Stomach (tissue), 9 donors: ENCODE data around the gene RBM7. TPM values are rescaled to one million over a fixed set of nuclear protein-coding genes. Genes with fewer than 3 reads are reported as not detected.
A peak's percentile ranks its signal among the peaks of the same experiment; 100 is the strongest.

Experiments used
- DNase-seq, 2 donors: peaks; one replicate each; pipeline versions ENCODE4 v3.0.0 to v3.0.0-alpha.2; 2013 to 2019
- H3K27ac ChIP-seq, 5 donors: fragments of 200-600 bp in 4 of 5; sonication (generic) in 4 of 5; one replicate each; pipeline ENCODE4 v1.5.1; 2013 to 2019; ENCODE audit warnings: mild to moderate bottlenecking in 1 of 5, moderate library complexity in 1 of 5
- H3K27me3 ChIP-seq, 3 donors: fragments of 200-600 bp; sonication (generic); one replicate each; pipeline ENCODE4 v1.5.1; 2017 to 2019; ENCODE audit warnings: mixed run types in 1 of 3
- H3K36me3 ChIP-seq, 4 donors: fragments of 200-600 bp; sonication (generic); 1 replicate in 3 of 4; 2 replicates in 1 of 4; pipeline ENCODE4 v1.5.1; 2016 to 2019
- H3K4me1 ChIP-seq, 4 donors: fragments of 200-600 bp; sonication (generic); one replicate each; pipeline ENCODE4 v1.5.1; 2016 to 2019
- H3K4me3 ChIP-seq, 4 donors: fragments of 200-600 bp; sonication (generic) in 3 of 4; one replicate each; pipeline ENCODE4 v1.5.1; 2016 to 2019; ENCODE audit warnings: mild to moderate bottlenecking in 1 of 4
- H3K9me3 ChIP-seq, 4 donors: fragments of 200-600 bp; sonication (generic); one replicate each; pipeline ENCODE4 v1.5.1; 2016 to 2019
- CTCF ChIP-seq, 7 experiments: fragments of 450-650 bp in 4 of 7; fragments of 200-600 bp in 3 of 7; sonication (generic) in 3 of 7; IDR thresholded peaks; one replicate each; pipeline ENCODE4 v1.5.1; 2016 to 2019; ENCODE audit warnings: antibody characterized with exemption in 7 of 7, control low read depth in 2 of 7, mild to moderate bottlenecking in 1 of 7
- EP300 ChIP-seq: sonication (generic); formaldehyde crosslinking; IDR thresholded peaks from one replicate; pipeline ENCODE4 v1.6.1; 2017; ENCODE audit warnings: antibody characterized with exemption
- POLR2A ChIP-seq, 4 donors: fragments of 450-650 bp; IDR thresholded peaks; one replicate each; pipeline ENCODE4 v1.6.1; 2016; ENCODE audit warnings: antibody characterized with exemption in 4 of 4, control low read depth in 2 of 4, mild to moderate bottlenecking in 1 of 4, moderate library complexity in 1 of 4
- POLR2AphosphoS5 ChIP-seq, 3 donors: sonication (generic); formaldehyde crosslinking; IDR thresholded peaks; one replicate each; pipeline ENCODE4 v1.6.1; 2016; ENCODE audit warnings: antibody characterized with exemption in 3 of 3
- WGBS, 5 donors: extraction: QIAGEN DNeasy Blood & Tissue Kit in 3 of 5; methylation state at CpG; one replicate each; pipeline versions ENCODE4 v1.1.5 to v1.1.7; 2013 to 2018; 5-methylcytosine and 5-hydroxymethylcytosine counted together
- intact Hi-C: fragments of 100-400 bp; cut with DNase I; formaldehyde crosslinking; loops from one replicate; pipeline ENCODE4 v1.15.1; 2023; ENCODE audit warnings: low total_unique reads
- polyA plus RNA-seq, 3 donors: library from polyadenylated mRNA; stranded (reverse); fragments of 200-250 nt; gene quantifications; one replicate each; pipeline ENCODE4 v1.2.3, GENCODE V29; 2013
- total RNA-seq, 5 donors: library from RNA; depleted of rRNA; stranded (reverse); fragments of >200 nt; gene quantifications; one replicate each; pipeline versions ENCODE4 v1.1.0 to v1.2.3, GENCODE V29; 2014 to 2016
- donor health status: healthy with polysubstance abuse.
- donor health status: Bipolar disorder and iron deficiency.
- donor health status: healthy.

Gene RBM7
- total and polyA plus RNA-seq, 8 donors = 4.8 to 41.5 (median 17.4) TPM

GRCh38 chr11:114441921-114442320, 41.5 kb downstream of the RBM7 start:
- Histone ChIP-seq H3K27ac (peak overlapping the region in 1 of 5 donors; percentile 92), H3K9me3 (no peaks in the 10 kb centered on the region), H3K27me3 (no peaks in the 10 kb centered on the region), H3K4me3 (no peak overlapping the region), H3K36me3 (peaks cover 0 to 29% (median 25%) of the 10 kb centered on the region in 4 donors), H3K4me1 (peaks cover 20 to 40% (median 27%) of the 10 kb centered on the region in 4 donors)
- TF ChIP-seq POLR2AphosphoS5 (IDR thresholded peaks at IDR 0.05) = no peak
- TF ChIP-seq EP300 = no peak
- TF ChIP-seq POLR2A (IDR thresholded peaks at IDR 0.05) = no peak
- no peak for TF ChIP-seq CTCF (IDR thresholded peaks at IDR 0.05)
- DNase-seq = no peak
- intact Hi-C loops = no loop called here
- WGBS, 5 donors = 66 to 88% (median 76%) methylated on average over 2 of the region's 2 CpGs

GRCh38 chr11:114442536-114442935, 42.1 kb downstream of the RBM7 start:
- Histone ChIP-seq H3K4me3 (no peak overlapping the region), H3K27me3 (no peaks in the 10 kb centered on the region), H3K4me1 (peaks cover 20 to 40% (median 27%) of the 10 kb centered on the region in 4 donors), H3K27ac (no peak overlapping the region), H3K9me3 (no peaks in the 10 kb centered on the region), H3K36me3 (peaks cover 0 to 30% (median 26%) of the 10 kb centered on the region in 4 donors)
- DNase-seq = no peak
- intact Hi-C loops = no loop called here
- WGBS, 5 donors = 77 to 90% (median 84%) methylated on average over 1 of the region's 1 CpG
- TF ChIP-seq EP300 (no peak), CTCF (IDR thresholded peaks at IDR 0.05) (no peak), POLR2A (IDR thresholded peaks at IDR 0.05) (no peak), POLR2AphosphoS5 (IDR thresholded peaks at IDR 0.05) (no peak)

GRCh38 chr11:114447444-114447843, 47.0 kb downstream of the RBM7 start:
- peaks cover 0 to 21% (median 4%) of the 10 kb centered on the region in 4 donors for H3K4me1 ChIP-seq
- TF ChIP-seq POLR2A (IDR thresholded peaks at IDR 0.05) = no peak
- TF ChIP-seq EP300 = no peak
- TF ChIP-seq POLR2AphosphoS5 (IDR thresholded peaks at IDR 0.05) = no peak
- no peak for TF ChIP-seq CTCF (IDR thresholded peaks at IDR 0.05)
- peaks cover 10 to 69% (median 61%) of the 10 kb centered on the region in 4 donors for H3K36me3 ChIP-seq
- no peak overlapping the region for H3K27ac ChIP-seq
- H3K27me3 ChIP-seq = no peaks in the 10 kb centered on the region
- WGBS, 5 donors = 89 to 94% (median 93%) methylated on average over 2 of the region's 2 CpGs
- H3K4me3 ChIP-seq = no peak overlapping the region
- DNase-seq = no peak
- intact Hi-C loops = no loop called here
- H3K9me3 ChIP-seq = no peaks in the 10 kb centered on the region

GRCh38 chr11:114447892-114448291, 47.4 kb downstream of the RBM7 start:
- WGBS, 5 donors = 62 to 78% (median 69%) methylated on average over 3 of the region's 3 CpGs
- no peak for DNase-seq
- TF ChIP-seq EP300 (no peak), CTCF (IDR thresholded peaks at IDR 0.05) (no peak), POLR2A (IDR thresholded peaks at IDR 0.05) (no peak), POLR2AphosphoS5 (IDR thresholded peaks at IDR 0.05) (no peak)
- no peaks in the 10 kb centered on the region for H3K27me3 ChIP-seq
- intact Hi-C loops = no loop called here
- peaks cover 10 to 73% (median 65%) of the 10 kb centered on the region in 4 donors for H3K36me3 ChIP-seq
- H3K9me3 ChIP-seq = no peaks in the 10 kb centered on the region
- peaks cover 0 to 21% (median 2%) of the 10 kb centered on the region in 4 donors for H3K4me1 ChIP-seq
- H3K27ac ChIP-seq = no peak overlapping the region
- H3K4me3 ChIP-seq = no peak overlapping the region
